Measurements from ENCODE around the gene PARD3.

GRCh38 chr10:34232481-34232880 is 582.6 kb downstream of the PARD3 start:
- TF ChIP-seq CTCF (IDR thresholded peaks at IDR 0.05; ENCODE audit: poor library complexity, severe bottlenecking) (no peak), EP300 (conservative IDR thresholded peaks at IDR 0.05; ENCODE audit: poor library complexity, severe bottlenecking) (no peak), RAD21 (conservative IDR thresholded peaks at IDR 0.05) (no peak), REST (IDR thresholded peaks at IDR 0.05; ENCODE audit: borderline replicate concordance) (no peak)
